ENCODE results near the gene CEP170.
"Not testable (repeated sequence)": the region's sequence is repeated elsewhere in the genome, so short reads cannot be mapped to it uniquely, and the experiment has no call there.

The CEP170 gene

DNA sequence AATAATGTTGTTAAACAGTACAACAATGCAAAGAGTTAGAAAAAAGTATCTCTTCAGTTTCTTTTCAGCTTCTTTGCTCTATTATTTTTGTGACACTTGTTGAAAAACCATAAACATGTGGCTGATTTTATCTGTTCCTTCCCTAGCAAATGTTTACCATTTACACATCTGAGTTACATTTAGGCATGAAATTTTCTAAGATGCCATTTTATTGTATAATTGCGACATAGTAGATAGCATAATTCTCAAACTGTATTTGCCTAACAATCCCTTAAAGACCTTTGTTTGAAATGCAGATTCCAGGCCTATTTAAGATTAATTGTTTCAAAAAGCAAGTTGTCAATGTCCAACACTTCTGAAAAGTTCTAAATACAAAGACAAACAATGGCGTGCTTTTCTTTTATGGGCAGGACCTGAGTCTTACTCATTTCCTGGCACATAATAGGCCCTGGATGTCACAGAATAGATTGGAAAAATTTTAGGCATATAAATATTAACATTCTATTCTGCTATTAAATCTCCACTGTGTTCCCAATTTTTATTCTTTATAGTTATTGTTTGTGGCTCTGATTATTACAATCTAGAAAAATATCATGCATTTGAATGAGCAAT lies 81.2 kb downstream of the CEP170 start:
- not testable (repeated sequence) for DNase-seq (ENCODE audit: low spot score)

GRCh38 chr1:243164911-243165310 lies 90.2 kb downstream of the CEP170 start:
- DNase-seq (ENCODE audit: low spot score), result not testable (repeated sequence)

DNA sequence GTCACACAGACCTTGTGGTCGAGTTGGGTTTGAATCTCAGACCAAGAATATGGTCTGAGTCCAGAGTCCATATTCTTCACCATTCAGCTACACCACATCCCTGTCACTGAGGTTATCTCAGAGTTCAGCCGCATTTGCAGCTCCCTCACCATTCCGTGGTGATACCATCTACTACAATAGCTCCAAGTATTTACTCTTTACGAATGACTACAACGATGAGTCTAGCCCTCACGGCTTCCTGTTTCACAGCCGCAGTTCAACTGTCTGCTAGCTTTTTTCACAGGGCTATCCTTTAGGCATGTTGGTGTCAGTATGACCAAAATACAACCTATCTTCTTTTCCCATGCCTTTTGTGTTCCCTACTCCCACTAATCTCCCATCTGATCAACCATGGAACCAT lies 104.2 kb downstream of the CEP170 start:
- not testable (repeated sequence) for DNase-seq (ENCODE audit: low spot score)

- DNase-seq (ENCODE audit: low spot score), result not testable (repeated sequence)
Measured at GRCh38 chr1:243149120-243149519, 106.0 kb downstream of the CEP170 start.

DNA sequence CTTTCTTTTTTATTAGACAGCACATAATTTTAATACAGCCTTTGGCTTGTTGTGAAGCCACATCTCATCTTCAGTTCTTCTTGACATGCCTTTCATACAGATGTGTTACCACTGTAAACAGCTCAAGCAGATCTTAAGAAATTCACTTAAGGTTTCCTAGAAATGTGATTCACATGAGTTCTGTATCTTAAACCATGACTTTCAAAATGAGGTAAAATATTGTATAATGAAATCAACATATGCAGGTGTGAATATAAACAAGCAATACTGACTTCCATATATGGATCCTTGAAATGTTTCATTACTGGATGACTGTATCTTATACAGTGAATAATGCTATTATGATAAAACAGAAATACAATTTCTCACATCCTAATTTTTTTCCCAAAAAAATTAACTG lies 107.7 kb downstream of the CEP170 start:
- DNase-seq (ENCODE audit: low spot score), result not testable (repeated sequence)

DNA sequence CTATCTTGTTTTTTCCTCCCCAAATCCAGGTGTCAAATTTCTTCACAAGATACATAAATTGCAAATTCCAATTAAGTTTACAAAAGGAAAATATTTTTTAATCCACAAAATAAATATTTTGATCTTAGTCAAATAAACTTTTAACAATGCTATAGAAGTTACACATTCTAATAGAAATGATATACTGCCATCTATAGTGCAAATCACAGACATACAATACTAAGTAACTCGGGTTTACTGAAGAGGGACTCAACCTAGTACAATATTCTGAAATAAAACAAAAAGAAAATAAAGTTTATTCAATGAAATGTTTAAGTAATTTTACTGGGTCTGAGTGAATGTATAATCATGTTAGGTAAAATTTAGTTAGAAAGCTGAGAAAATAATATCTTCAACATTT lies 114.6 kb downstream of the CEP170 start:
- DNase-seq (ENCODE audit: low spot score), result peak; percentile 45

DNA sequence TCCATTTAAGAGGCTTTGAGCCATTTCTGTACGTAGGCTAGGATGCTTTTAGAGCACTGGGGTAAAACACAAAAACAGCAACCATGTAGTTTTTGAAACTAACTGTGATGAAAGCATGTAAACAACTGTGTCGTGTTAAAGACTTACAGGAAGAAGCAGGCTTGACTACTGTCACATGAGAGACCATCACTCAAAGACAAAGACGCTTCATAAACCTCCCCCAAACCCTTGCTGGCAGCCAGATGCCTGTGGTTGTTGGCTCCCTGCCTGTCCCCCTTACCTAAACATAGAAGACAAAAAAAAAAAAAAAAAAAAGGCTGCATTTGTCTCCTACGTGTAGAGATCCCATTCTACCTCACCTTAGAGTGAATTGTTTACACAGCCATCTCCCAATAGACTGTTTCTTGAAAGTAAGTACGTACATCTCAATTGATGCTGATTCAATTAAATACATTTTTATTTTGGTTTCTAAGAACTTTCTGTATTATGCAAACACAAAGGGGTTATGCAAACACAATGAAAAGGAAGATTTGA lies 132.1 kb downstream of the CEP170 start:
- not testable (repeated sequence) for DNase-seq (ENCODE audit: low spot score)

DNA sequence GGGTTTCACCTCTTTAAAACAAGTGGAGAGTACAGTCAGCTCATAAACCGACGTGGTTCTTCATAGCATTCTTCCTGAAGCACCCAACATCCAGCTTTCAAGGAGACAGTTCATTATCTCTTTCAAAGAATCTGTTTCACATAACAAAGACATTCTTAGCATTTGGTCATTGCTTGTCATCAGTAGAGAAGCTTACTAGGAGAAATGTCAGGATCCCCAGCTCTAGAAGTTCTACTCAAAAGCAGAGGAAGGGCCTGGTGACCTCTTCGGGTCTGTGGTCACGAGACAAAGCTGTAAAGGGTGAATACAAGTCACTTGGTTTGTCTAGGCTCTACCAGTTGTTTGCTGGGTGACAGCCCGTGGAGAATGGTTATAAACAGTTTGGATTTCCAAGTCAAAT lies 133.1 kb downstream of the CEP170 start:
- not testable (repeated sequence) for DNase-seq (ENCODE audit: low spot score)

DNA sequence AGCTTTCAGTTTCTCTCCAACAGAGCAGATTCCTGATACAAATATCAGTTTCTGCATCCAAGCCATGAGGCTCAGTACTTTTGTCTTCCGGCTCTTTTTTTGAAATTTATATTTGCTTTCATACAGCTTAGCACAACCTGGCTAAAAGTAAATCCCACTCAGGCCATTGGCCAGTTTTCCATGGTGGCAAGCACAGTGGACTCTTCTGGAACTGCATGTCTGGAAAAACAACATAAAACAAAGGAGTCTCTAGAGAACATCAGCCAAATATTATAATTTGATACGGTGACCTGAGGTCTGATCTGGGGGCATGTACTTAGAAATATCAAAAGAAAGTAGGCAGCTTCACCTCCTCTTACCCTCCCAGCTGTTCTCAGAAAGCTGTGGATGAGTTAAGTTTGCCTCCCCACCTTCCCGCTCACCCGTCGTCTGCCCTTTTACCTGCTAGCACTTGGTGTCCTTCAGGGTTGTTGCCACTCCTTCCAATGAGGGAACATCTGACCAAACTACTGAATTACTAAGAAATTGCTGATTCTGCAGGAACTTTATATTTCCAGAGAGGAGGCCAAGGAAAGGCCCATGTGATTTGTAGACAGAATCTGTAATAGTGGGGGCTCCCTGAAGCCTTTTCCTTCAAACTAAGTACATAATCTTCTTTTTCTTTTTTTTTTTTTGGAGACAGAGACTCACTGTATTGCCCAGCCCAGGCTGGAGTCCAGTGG lies 136.3 kb downstream of the CEP170 start:
- not testable (repeated sequence) for DNase-seq (ENCODE audit: low spot score)

DNA sequence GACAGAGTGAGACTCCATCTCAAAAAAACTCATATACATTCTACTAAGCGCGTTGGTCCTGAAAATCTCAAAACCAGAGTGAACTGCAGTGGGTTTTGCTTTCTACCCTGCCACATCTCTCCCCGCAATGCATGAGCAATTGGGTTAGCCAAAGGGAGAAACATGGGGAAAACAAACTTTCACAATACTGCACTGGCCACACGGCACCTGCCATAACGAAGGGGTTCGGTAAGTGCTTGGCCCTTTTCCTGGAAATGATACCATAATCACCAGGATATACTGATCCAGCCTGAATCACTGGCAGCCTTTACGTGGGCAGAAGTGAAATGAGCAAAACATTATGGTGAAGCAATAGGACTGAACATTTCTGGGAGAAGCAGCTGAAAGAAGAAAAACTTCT lies 138.9 kb downstream of the CEP170 start:
- not testable (repeated sequence) for DNase-seq (ENCODE audit: low spot score)

DNA sequence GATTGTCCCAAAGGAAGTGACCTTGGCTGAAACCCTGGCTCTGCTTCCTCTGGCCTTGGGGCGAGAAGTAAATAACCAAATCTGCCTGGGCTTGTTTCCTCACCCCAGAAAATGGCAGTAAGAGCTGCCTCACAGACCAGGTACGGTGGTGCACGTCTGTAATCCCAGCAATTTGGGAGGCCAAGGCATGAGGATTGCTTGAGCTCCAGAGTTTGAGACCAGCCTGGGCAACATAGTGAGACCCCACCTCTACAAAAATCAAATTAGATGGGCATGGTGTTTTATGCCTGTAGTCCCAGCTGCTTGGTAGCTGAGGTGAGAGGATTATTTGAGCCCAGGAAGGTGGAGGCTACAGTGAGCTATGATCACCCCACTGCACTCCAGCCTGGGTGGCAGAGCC lies 140.3 kb downstream of the CEP170 start:
- not testable (repeated sequence) for DNase-seq (ENCODE audit: low spot score)

DNA sequence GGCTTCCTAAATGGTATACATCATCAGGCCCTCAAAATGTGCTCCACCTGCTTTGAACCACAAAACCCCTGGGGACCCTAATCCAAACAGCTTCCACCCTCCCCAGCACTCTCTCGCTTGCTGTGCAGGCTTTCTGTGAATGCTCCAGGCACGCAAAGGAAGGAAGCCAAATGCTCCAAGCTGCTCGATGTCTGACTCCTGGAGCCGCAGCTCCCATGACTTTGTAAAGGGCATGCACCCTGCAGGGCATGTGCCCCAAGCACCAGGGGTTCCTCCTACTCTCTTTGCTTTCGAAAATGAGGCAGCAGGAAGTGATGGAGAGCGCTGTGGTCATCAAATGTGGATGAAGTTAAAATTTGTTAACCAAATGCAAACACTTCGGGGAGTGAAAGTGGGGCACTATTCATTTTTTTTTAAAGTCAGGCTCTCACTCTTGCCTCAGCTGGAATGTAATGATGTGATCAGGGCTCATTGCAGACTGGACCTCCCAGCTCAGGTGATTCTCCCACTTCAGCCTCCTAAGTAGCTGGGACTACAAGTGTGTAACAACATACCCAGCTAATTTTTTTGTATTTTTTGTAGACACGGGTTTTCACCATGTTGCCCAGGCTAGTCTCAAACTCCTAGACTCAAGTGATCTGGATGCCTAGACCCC lies 140.9 kb downstream of the CEP170 start:
- DNase-seq (ENCODE audit: low spot score), result not testable (repeated sequence)

DNA sequence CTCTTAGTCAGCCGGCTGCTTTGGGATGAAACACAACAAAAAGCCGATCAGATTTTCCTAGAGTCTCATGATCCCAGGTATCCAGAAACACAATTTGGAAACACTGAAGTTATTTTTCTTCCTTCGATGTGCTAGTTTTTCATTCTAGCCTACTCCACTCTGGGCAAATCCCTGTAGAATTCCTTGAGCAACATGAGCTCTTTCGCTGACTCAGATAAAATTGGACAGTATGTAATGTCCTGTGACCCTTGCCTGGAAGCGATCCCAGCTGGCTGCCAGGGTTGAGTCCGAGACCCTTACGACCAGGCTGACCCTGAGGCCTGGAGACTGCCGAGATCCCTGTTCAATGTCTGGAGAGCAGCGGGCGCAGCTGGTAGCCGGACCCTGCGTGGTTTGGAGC lies 147.9 kb downstream of the CEP170 start:
- DNase-seq (ENCODE audit: low spot score), result not testable (repeated sequence)

GRCh38 chr1:243105652-243106332 lies 149.3 kb downstream of the CEP170 start:
- DNase-seq (ENCODE audit: low spot score), result not testable (repeated sequence)

DNA sequence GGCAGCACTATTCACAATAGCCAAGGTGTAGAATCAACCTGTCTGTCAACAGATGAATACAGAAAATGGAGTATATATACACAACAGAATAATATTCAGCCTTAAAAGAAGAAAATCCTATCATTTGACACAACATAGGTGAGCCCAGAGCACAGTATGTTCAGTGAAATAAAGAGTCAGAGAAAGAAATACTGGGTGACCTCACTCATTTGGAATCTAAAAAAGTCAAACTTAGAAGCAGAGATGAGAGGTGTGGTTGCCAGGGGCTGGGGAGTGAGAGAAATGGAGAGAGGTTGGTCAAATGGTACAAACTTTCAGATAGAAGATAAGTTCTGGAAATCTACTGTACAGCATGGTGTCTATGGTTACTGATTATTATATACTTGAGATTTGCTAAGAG lies 150.0 kb downstream of the CEP170 start:
- DNase-seq (ENCODE audit: low spot score), result not testable (repeated sequence)

DNA sequence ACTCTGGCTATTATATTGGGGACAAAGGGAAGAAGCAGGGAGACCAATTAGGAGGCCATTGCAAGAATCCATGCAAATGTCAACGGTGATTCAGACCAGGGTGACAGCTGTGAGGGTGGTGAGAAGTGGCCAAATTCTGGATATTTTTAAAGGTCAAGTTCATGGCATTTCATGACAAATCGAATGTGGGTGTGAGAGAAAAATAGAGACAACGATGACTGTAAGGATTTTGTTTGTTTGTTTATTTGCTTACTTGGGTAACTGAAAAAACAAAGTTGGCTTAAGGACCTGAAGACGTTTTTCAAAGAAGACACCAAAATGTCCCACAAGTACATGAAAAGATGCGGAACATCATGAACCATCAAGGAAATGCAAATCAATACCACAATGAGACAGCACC lies 150.6 kb downstream of the CEP170 start:
- DNase-seq (ENCODE audit: low spot score), result not testable (repeated sequence)

GRCh38 chr1:243101551-243102050 lies 153.5 kb downstream of the CEP170 start:
- DNase-seq (ENCODE audit: low spot score), result peak; percentile 2

GRCh38 chr1:243087368-243087767 lies 167.7 kb downstream of the CEP170 start:
- not testable (repeated sequence) for DNase-seq (ENCODE audit: low spot score)
